HEK293 (cell line): ENCODE data around the gene CRIP2.

Source experiments
- CTCF ChIA-PET: fragments of 350-600 bp; formaldehyde crosslinking; extraction: SDS; loops from one replicate; lab custom pipeline; 2021; ENCODE audit warnings: antibody characterized with exemption; lab: Yijun Ruan, JAX
- POLR2A ChIA-PET: fragments of 300-600 bp; formaldehyde crosslinking; extraction: SDS; loops from one replicate; lab custom pipeline; 2020; ENCODE audit warnings: antibody characterized with exemption, inconsistent platforms; lab: Yijun Ruan, JAX
- H3K27ac ChIP-seq: fragments of 200-500 bp; sonication (Bioruptor generic); 2 replicates; pipeline ENCODE4 v1.5.1; 2014; ENCODE audit warnings: low read depth, low read length, control low read depth, inconsistent platforms; ENCODE audit errors: extremely low read depth
- H3K36me3 ChIP-seq, 2 experiments: fragments of 200-500 bp in 1 of 2; sonication (Bioruptor generic) in 1 of 2; 1 replicate in 1 of 2; 2 replicates in 1 of 2; pipeline ENCODE4 v1.5.1; 2014 to 2017; ENCODE audit warnings: inconsistent platforms in 2 of 2, low read length in 2 of 2; ENCODE audit not compliant: control insufficient read depth in 2 of 2, insufficient read depth in 1 of 2
- H3K4me1 ChIP-seq: fragments of 200-500 bp; sonication (Bioruptor generic); 2 replicates; pipeline ENCODE4 v1.5.1; 2014; ENCODE audit warnings: mild to moderate bottlenecking, low read length, inconsistent platforms; ENCODE audit not compliant: control insufficient read depth, insufficient read depth
- H3K4me3 ChIP-seq: 2 replicates; pipeline ENCODE4 v1.5.1; 2011; ENCODE audit warnings: low read depth, mild to moderate bottlenecking, control low read depth, low read length, moderate library complexity
- H3K9me3 ChIP-seq: fragments of 200-500 bp; sonication (Bioruptor generic); 2 replicates; pipeline ENCODE4 v1.5.1; 2014; ENCODE audit warnings: low read depth, low read length, inconsistent platforms; ENCODE audit not compliant: control insufficient read depth, insufficient read depth
- FEZF1 ChIP-seq: fragments of 450-650 bp; formaldehyde crosslinking; IDR thresholded peaks from 2 replicates; pipeline ENCODE4 v1.5.1; 2016; ENCODE audit warnings: missing biosample characterization, missing genetic modification characterization
- KLF1 ChIP-seq: fragments of 450-650 bp; formaldehyde crosslinking; IDR thresholded peaks from 2 replicates; pipeline ENCODE4 v1.5.1; 2016; ENCODE audit warnings: missing biosample characterization, missing genetic modification characterization
- KLF16 ChIP-seq: fragments of 450-650 bp; formaldehyde crosslinking; IDR thresholded peaks from 2 replicates; pipeline ENCODE4 v1.5.1; 2017; ENCODE audit warnings: missing biosample characterization, missing genetic modification characterization
- KLF17 ChIP-seq: fragments of 450-650 bp; formaldehyde crosslinking; IDR thresholded peaks from 2 replicates; pipeline ENCODE4 v1.5.1; 2016; ENCODE audit warnings: missing biosample characterization, missing genetic modification characterization
- MEIS1 ChIP-seq: sonication (generic); formaldehyde crosslinking; IDR thresholded peaks from 2 replicates; pipeline ENCODE4 v1.8.1; 2022; ENCODE audit warnings: missing genetic modification reagents, mild to moderate bottlenecking, borderline replicate concordance
- MYNN ChIP-seq: fragments of 450-650 bp; formaldehyde crosslinking; IDR thresholded peaks from 2 replicates; pipeline ENCODE4 v1.5.1; 2016; ENCODE audit warnings: missing biosample characterization, missing genetic modification characterization, borderline replicate concordance
- PRDM1 ChIP-seq: fragments of 450-650 bp; formaldehyde crosslinking; IDR thresholded peaks from 2 replicates; pipeline ENCODE4; 2016; ENCODE audit warnings: missing biosample characterization, missing genetic modification characterization
- PRDM4 ChIP-seq: fragments of 450-650 bp; formaldehyde crosslinking; IDR thresholded peaks from 2 replicates; pipeline ENCODE4 v1.5.1; 2017; ENCODE audit warnings: missing biosample characterization, missing genetic modification characterization
- REPIN1 ChIP-seq: fragments of 450-650 bp; formaldehyde crosslinking; IDR thresholded peaks from 2 replicates; pipeline ENCODE4 v1.5.1; 2017; ENCODE audit warnings: missing biosample characterization, missing genetic modification characterization, low read depth
- SETDB1 ChIP-seq: IDR thresholded peaks from one replicate; pipeline ENCODE4 v1.6.1; 2017; ENCODE audit warnings: mild to moderate bottlenecking, low read length, moderate library complexity, mixed read lengths; ENCODE audit not compliant: insufficient read length
- SP2 ChIP-seq: fragments of 450-650 bp; formaldehyde crosslinking; IDR thresholded peaks from 2 replicates; pipeline ENCODE4 v1.5.1; 2016; ENCODE audit warnings: missing biosample characterization, missing genetic modification characterization
- SP3 ChIP-seq: fragments of 450-650 bp; formaldehyde crosslinking; IDR thresholded peaks from 2 replicates; pipeline ENCODE4 v1.5.1; 2016; ENCODE audit warnings: missing biosample characterization, missing genetic modification characterization
- SP7 ChIP-seq: fragments of 450-650 bp; formaldehyde crosslinking; IDR thresholded peaks from 2 replicates; pipeline ENCODE4 v1.5.1; 2016; ENCODE audit warnings: missing biosample characterization, missing genetic modification characterization
- YY1 ChIP-seq: fragments of 450-650 bp; formaldehyde crosslinking; IDR thresholded peaks from 2 replicates; pipeline ENCODE4 v1.5.1; 2018; ENCODE audit warnings: missing biosample characterization, missing genetic modification characterization
- YY2 ChIP-seq: fragments of 450-650 bp; formaldehyde crosslinking; IDR thresholded peaks from 2 replicates; pipeline ENCODE4 v1.5.1; 2016; ENCODE audit warnings: missing biosample characterization, missing genetic modification characterization
- ZBTB20 ChIP-seq: fragments of 450-650 bp; formaldehyde crosslinking; IDR thresholded peaks from 2 replicates; pipeline ENCODE4 v1.5.1; 2016; ENCODE audit warnings: missing biosample characterization, missing genetic modification characterization
- ZBTB21 ChIP-seq: fragments of 450-650 bp; formaldehyde crosslinking; IDR thresholded peaks from 2 replicates; pipeline ENCODE4 v1.5.1; 2017; ENCODE audit warnings: missing biosample characterization, missing genetic modification characterization
- ZBTB48 ChIP-seq: fragments of 450-650 bp; formaldehyde crosslinking; IDR thresholded peaks from 2 replicates; pipeline ENCODE4 v1.5.1; 2016; ENCODE audit warnings: missing biosample characterization, missing genetic modification characterization
- ZIC2 ChIP-seq: fragments of 450-650 bp; formaldehyde crosslinking; IDR thresholded peaks from 2 replicates; pipeline ENCODE4 v1.5.1; 2016; ENCODE audit warnings: missing biosample characterization, missing genetic modification characterization
- ZNF112 ChIP-seq: fragments of 450-650 bp; formaldehyde crosslinking; IDR thresholded peaks from 2 replicates; pipeline ENCODE4 v1.5.0; 2017; ENCODE audit warnings: missing biosample characterization, missing genetic modification characterization
- ZNF121 ChIP-seq: fragments of 450-650 bp; formaldehyde crosslinking; IDR thresholded peaks from 2 replicates; pipeline ENCODE4 v1.5.1; 2016; ENCODE audit warnings: missing biosample characterization, missing genetic modification characterization
- ZNF18 ChIP-seq: fragments of 450-650 bp; formaldehyde crosslinking; IDR thresholded peaks from 2 replicates; pipeline ENCODE4 v1.5.1; 2016; ENCODE audit warnings: missing biosample characterization, missing genetic modification characterization
- ZNF214 ChIP-seq: fragments of 450-650 bp; formaldehyde crosslinking; IDR thresholded peaks from 2 replicates; pipeline ENCODE4 v1.5.1; 2017; ENCODE audit warnings: missing biosample characterization, mild to moderate bottlenecking, missing genetic modification characterization, borderline replicate concordance
- ZNF239 ChIP-seq: fragments of 450-650 bp; formaldehyde crosslinking; IDR thresholded peaks from 2 replicates; pipeline ENCODE4 v1.5.1; 2016; ENCODE audit warnings: missing biosample characterization, missing genetic modification characterization
- ZNF24 ChIP-seq: fragments of 450-650 bp; formaldehyde crosslinking; IDR thresholded peaks from 2 replicates; pipeline ENCODE4 v1.5.1; 2016; ENCODE audit warnings: missing biosample characterization, missing genetic modification characterization
- ZNF248 ChIP-seq: fragments of 450-650 bp; formaldehyde crosslinking; IDR thresholded peaks from 2 replicates; pipeline ENCODE4 v1.5.1; 2017; ENCODE audit warnings: missing biosample characterization, missing genetic modification characterization
- ZNF292 ChIP-seq: fragments of 450-650 bp; formaldehyde crosslinking; IDR thresholded peaks from 2 replicates; pipeline ENCODE4 v1.5.1; 2016; ENCODE audit warnings: low read depth, missing biosample characterization, missing genetic modification characterization, borderline replicate concordance
- ZNF354C ChIP-seq: fragments of 450-650 bp; formaldehyde crosslinking; IDR thresholded peaks from 2 replicates; pipeline ENCODE4 v1.5.1; 2016; ENCODE audit warnings: missing biosample characterization, missing genetic modification characterization, low read depth, borderline replicate concordance
- ZNF433 ChIP-seq: fragments of 450-650 bp; formaldehyde crosslinking; IDR thresholded peaks from 2 replicates; pipeline ENCODE4 v1.5.1; 2016; ENCODE audit warnings: missing biosample characterization, missing genetic modification characterization, low read depth
- ZNF488 ChIP-seq: fragments of 450-650 bp; formaldehyde crosslinking; IDR thresholded peaks from 2 replicates; pipeline ENCODE4 v1.5.1; 2016; ENCODE audit warnings: missing biosample characterization, missing genetic modification characterization
- ZNF558 ChIP-seq: fragments of 450-650 bp; formaldehyde crosslinking; IDR thresholded peaks from 2 replicates; pipeline ENCODE4 v1.5.1; 2016; ENCODE audit warnings: missing biosample characterization, missing genetic modification characterization
- ZNF76 ChIP-seq: fragments of 450-650 bp; formaldehyde crosslinking; IDR thresholded peaks from 2 replicates; pipeline ENCODE4; 2016; ENCODE audit warnings: low read depth, missing biosample characterization, missing genetic modification characterization, borderline replicate concordance
- ZNF785 ChIP-seq: fragments of 450-650 bp; formaldehyde crosslinking; IDR thresholded peaks from 2 replicates; pipeline ENCODE4 v1.5.1; 2016; ENCODE audit warnings: missing biosample characterization, missing genetic modification characterization

Gene CRIP2

GRCh38 chr14:105485739-105486162, 11.1 kb downstream of the CRIP2 start:
- Histone ChIP-seq H3K36me3 (no peaks in the 10 kb centered on the region), H3K27ac (no peak overlapping the region), H3K4me1 (peaks cover 10% of the 10 kb centered on the region), H3K4me3 (no peak overlapping the region), H3K9me3 (no peaks in the 10 kb centered on the region)
- ChIA-PET POLR2A (no interaction called here), CTCF (interaction anchor here (0.6 to 1.7 kb wide), 5 partner anchors 15 to 475 kb away, joined by 3 to 4 read pairs (median 4); no protein-coding TSS in a partner anchor)
- TF ChIP-seq ZNF24 (no peak), FEZF1 (tag by site-specific recombination) (no peak), ZBTB20 (peak; percentile 89), PRDM1 (no peak), KLF1 (tag by site-specific recombination) (peak; percentile 80), ZNF292 (tag by site-specific recombination) (no peak), ZNF112 (tag by site-specific recombination) (no peak), KLF16 (tag by site-specific recombination) (peak; percentile 65; the same call in 1 of the 2 replicates), ZNF248 (tag by site-specific recombination) (no peak), SP3 (tag by site-specific recombination) (no peak), ZBTB21 (no peak), ZIC2 (tag by site-specific recombination) (peak; percentile 44), ZNF121 (tag by site-specific recombination) (no peak), PRDM4 (tag by site-specific recombination) (no peak), ZNF488 (tag by site-specific recombination) (no peak), ZNF354C (tag by site-specific recombination) (no peak), ZNF239 (tag by site-specific recombination) (no peak), REPIN1 (tag by site-specific recombination) (no peak), ZNF433 (tag by site-specific recombination) (no peak), ZNF18 (tag by site-specific recombination) (no peak), YY2 (tag by site-specific recombination) (peak; percentile 76), ZNF214 (tag by site-specific recombination) (no peak), MEIS1 (no peak), KLF17 (peak; percentile 71; the same call in 1 of the 2 replicates), SP7 (tag by site-specific recombination) (peak; percentile 56; the same call in 1 of the 2 replicates), YY1 (tag by site-specific recombination) (peak; percentile 59; the same call in 1 of the 2 replicates), SETDB1 (no peak), ZNF558 (tag by site-specific recombination) (no peak), SP2 (tag by site-specific recombination) (peak; percentile 45; the same call in 1 of the 2 replicates), MYNN (tag by site-specific recombination) (no peak), ZNF76 (tag by site-specific recombination) (peak; percentile 22; the same call in 1 of the 2 replicates), ZNF785 (tag by site-specific recombination) (no peak), ZBTB48 (tag by site-specific recombination) (peak; percentile 90)
